Aorta (tissue), 5 donors: ENCODE measurements around the gene PXMP4. TPM values are rescaled to one million over a fixed set of nuclear protein-coding genes. Genes with fewer than 3 reads are reported as not detected.
A peak's percentile ranks its signal among the peaks of the same experiment; 100 is the strongest.

Experiments
- ATAC-seq: fragments of 200-7000 bp; cut with Tn5 transposase; one replicate; pipeline ENCODE4 v1.9.1; 2022; ENCODE audit warnings: moderate library complexity; ENCODE audit not compliant: low FRiP score
- DNase-seq, 2 donors: peaks; one replicate each; pipeline ENCODE4 v3.0.0-alpha.2; 2020
- H3K27ac ChIP-seq, 2 donors: one replicate each; pipeline ENCODE4 v1.5.1; 2013; ENCODE audit warnings: low read length in 2 of 2, mild to moderate bottlenecking in 2 of 2, moderate library complexity in 2 of 2, control low read depth in 1 of 2, inconsistent platforms in 1 of 2, low read depth in 1 of 2
- H3K27me3 ChIP-seq, 2 donors: one replicate each; pipeline ENCODE4 v1.6.1; 2013; ENCODE audit warnings: control low read depth in 1 of 2, low read length in 1 of 2, mild to moderate bottlenecking in 1 of 2, moderate library complexity in 1 of 2; ENCODE audit not compliant: insufficient read depth in 2 of 2, control insufficient read depth in 1 of 2
- H3K36me3 ChIP-seq, 2 donors: one replicate each; pipeline ENCODE4 v1.6.1; 2013; ENCODE audit warnings: control low read depth in 1 of 2, low read length in 1 of 2, mild to moderate bottlenecking in 1 of 2; ENCODE audit not compliant: insufficient read depth in 2 of 2, control insufficient read depth in 1 of 2
- H3K4me1 ChIP-seq, 2 donors: one replicate each; pipeline ENCODE4 v1.6.1; 2013; ENCODE audit warnings: low read length in 2 of 2, control low read depth in 1 of 2, mild to moderate bottlenecking in 1 of 2, moderate library complexity in 1 of 2; ENCODE audit not compliant: insufficient read depth in 2 of 2, control insufficient read depth in 1 of 2
- H3K4me3 ChIP-seq, 2 donors: one replicate each; pipeline ENCODE4 v1.5.1; 2013; ENCODE audit warnings: low read length in 2 of 2, control low read depth in 1 of 2, mild to moderate bottlenecking in 1 of 2
- H3K9me3 ChIP-seq: one replicate; pipeline ENCODE4 v1.6.1; 2013; ENCODE audit warnings: mild to moderate bottlenecking, low read length; ENCODE audit not compliant: control insufficient read depth
- WGBS, 2 donors: extraction: QIAGEN DNeasy Blood & Tissue Kit; methylation state at CpG; one replicate each; pipeline ENCODE4 v1.1.7; 2013; 5-methylcytosine and 5-hydroxymethylcytosine counted together
- intact Hi-C, 2 donors: fragments of 100-400 bp; cut with DNase I; formaldehyde crosslinking; loops; one replicate each; pipeline versions ENCODE4 v1.14.2 to v1.15.0; 2022
- polyA plus RNA-seq, 2 donors: library from polyadenylated mRNA; stranded (reverse); fragments of 200-250 nt; gene quantifications; one replicate each; pipeline ENCODE4 v1.2.3, GENCODE V29; 2013
- total RNA-seq, 2 donors: library from RNA; stranded (reverse); fragmentation: NEBNext Ultra II Directional; extraction: Animal tissue kit (Norgen Biotek cat#: 25700); gene quantifications; one replicate each; pipeline ENCODE4 v1.2.1, GENCODE V29; 2021
- donor health status: healthy with polysubstance abuse.
- donor health status: Bipolar disorder and iron deficiency.
- donor health status: DM: no; HTN: no; CAD: no.
- donor health status: DM: no; HTN: no; CAD: no.
- donor health status: DM: yes; HTN: yes; CAD: no.

Gene PXMP4
- total and polyA plus RNA-seq, 4 donors, result 1.5 to 7.5 (median 4.7) TPM

DNA sequence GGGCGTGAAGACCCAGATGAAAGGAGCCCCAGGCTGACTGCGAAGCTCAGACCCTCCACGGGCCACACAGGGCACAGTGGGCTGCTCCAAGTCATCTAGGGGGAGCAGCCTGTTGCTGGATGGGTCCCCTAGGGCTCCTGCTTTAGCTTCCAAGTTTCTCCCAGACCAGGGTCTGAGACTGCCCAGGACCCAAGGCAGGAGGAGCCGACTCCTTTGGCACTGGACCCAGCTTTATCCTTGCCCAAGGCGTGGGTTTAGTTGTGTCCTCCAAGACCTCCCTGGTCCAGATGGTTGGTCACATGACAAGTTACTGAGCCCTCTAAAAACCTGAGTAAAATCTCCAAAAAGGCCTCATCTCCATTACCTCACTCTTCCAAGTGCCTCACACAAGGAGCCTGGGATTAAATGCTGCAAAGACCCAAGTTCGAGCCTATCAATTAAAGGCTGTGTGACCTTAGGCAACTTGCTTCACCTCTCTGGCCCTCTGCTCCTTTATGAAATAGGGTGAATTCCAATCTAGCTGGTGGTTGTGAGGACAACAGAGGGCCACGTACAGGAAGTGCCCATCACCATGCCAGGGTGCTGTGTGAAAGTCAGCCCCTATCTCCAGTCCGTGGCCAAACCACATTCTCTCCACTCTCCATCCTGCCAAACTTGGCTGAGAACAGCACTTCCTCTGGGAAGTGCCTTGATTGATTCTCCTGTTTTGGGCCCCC, 48.4 kb downstream of the PXMP4 start:
- H3K36me3 ChIP-seq, result no peaks in the 10 kb centered on the region
- intact Hi-C loops, result no loop called here
- H3K9me3 ChIP-seq, result no peaks in the 10 kb centered on the region
- H3K27me3 ChIP-seq, result no peaks in the 10 kb centered on the region
- H3K4me1 ChIP-seq, result no peaks in the 10 kb centered on the region
- H3K27ac ChIP-seq, result no peak overlapping the region
- ATAC-seq (no peak), DNase-seq (no peak)
- WGBS, 2 donors, result 73 to 80% methylated on average over 8 of the region's 8 CpGs
- H3K4me3 ChIP-seq, result no peak overlapping the region

DNA sequence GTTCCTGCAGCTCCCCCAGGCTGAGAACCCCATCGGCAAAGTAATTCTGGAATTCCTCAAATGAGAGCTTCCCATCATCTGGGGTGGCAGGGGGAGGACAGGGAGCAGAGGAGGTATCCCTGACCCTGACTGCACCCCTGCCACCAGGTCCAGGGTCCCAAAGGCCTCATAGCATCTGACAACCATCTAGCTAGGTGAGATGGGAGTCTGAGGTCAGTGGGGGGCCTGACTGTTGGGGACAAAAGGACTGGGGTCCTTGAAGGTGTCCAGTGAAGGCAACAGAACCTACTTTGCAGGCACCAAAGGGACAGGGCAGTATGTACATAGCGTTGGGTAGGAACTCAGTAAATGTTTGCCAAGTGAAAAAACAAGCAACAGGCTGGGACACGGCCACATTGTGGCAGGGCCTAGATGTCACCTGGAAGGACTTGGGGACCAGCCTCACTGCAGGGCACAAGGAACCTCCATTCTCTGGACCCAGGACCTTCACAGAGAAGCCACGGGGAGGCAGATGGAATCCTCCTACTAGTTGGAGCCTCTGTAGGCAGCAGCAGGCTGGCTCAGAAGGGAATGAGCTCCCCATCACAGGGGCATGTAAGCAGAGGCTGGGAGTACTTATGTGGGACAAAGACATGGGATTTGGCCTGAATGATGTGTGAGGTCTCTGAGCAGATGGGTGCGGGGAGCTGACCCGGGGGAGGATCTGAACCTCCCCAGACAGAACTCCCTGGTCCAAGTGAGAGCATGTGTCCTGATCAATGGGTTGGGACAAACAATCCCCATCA, 49.2 kb downstream of the PXMP4 start:
- no peak overlapping the region for H3K27ac ChIP-seq
- 68 to 83% methylated on average over 6 of the region's 6 CpGs for WGBS, 2 donors
- no peak for ATAC-seq

DNA sequence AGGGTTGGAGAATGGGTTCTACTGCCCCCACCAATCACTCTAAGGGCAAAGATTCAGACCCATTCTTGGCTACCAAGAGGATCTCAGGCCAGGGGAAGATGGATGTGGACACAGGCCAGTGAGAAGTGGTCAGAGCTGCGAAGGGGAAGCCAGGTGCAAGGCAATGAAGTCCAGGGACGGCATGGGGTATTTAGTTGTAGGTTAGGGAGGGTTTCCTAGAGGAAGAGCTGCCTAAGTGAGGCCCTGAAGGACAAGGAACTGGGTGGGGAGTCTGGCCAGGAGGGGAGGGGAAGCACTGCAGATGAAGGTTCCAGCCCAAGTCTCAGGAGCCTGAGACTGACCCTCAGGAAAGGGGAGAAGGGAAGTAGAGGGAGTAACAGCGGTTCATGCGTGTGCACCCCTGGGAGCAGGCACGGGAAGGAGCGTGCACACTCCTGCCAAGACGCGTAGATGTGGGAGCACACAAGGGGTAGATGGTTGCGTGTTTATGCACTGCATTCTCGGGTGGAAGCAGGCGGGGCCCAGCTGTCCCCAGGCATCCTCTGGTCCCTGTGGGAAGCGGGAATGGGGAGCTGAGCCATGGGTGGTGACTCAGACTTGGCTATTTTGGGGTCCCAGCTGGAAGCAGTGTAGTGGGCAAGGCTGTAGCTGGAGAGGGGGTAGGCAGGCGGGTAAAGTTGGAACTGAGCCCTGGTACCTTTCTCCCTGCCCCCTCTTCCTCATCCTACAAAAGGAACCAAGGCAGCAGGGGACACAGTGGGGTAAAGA, 50.1 kb downstream of the PXMP4 start:
- Histone ChIP-seq H3K9me3 (no peaks in the 10 kb centered on the region), H3K4me3 (no peak overlapping the region), H3K27me3 (no peaks in the 10 kb centered on the region), H3K36me3 (no peaks in the 10 kb centered on the region), H3K4me1 (no peaks in the 10 kb centered on the region), H3K27ac (no peak overlapping the region)
- DNase-seq, result no peak
- ATAC-seq, result no peak
- WGBS, 2 donors, result 38 to 57% methylated on average over 13 of the region's 13 CpGs
- intact Hi-C loops, result loop anchor here in 1 of 2 donors (5.0 kb wide), 2 partner anchors 213 to 253 kb away; no protein-coding TSS in a partner anchor

More for the DNA sequence above, 49.2 kb downstream of the PXMP4 start:
- intact Hi-C loops, result no loop called here
- H3K27me3 ChIP-seq, result no peaks in the 10 kb centered on the region
- no peak for DNase-seq
- H3K4me3 ChIP-seq, result no peak overlapping the region
- no peaks in the 10 kb centered on the region for H3K36me3 ChIP-seq
- no peaks in the 10 kb centered on the region for H3K4me1 ChIP-seq
- no peaks in the 10 kb centered on the region for H3K9me3 ChIP-seq

DNA sequence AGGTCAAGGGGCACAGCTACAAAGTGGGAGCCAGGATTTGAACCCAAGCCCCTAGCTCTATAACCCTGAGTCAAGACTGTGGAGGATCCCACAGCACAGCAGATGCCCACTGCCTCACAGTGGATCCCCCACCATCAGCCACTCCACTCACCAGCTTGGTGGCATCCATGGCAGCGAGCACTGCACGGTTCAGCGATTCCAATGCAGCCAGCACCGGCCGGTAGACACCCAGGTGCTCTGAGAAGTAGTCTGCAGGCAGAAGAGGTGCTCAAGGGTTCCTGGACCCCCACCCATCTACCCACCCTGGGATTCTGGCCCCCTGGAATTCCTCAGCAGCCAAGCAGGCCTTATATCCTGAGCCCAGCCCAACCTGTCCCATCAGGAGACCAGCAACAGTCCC, 50.9 kb downstream of the PXMP4 start:
- no peak for DNase-seq
- Histone ChIP-seq H3K9me3 (no peaks in the 10 kb centered on the region), H3K4me3 (no peak overlapping the region), H3K36me3 (no peaks in the 10 kb centered on the region), H3K4me1 (no peaks in the 10 kb centered on the region), H3K27me3 (no peaks in the 10 kb centered on the region), H3K27ac (no peak overlapping the region)
- 89 to 91% methylated on average over 5 of the region's 5 CpGs for WGBS, 2 donors
- intact Hi-C loops, result loop anchor here in 1 of 2 donors (5.0 kb wide), 2 partner anchors 212 to 252 kb away; no protein-coding TSS in a partner anchor
- no peak for ATAC-seq

- Histone ChIP-seq H3K9me3 (no peaks in the 10 kb centered on the region), H3K4me1 (no peaks in the 10 kb centered on the region), H3K36me3 (no peaks in the 10 kb centered on the region), H3K27me3 (no peaks in the 10 kb centered on the region), H3K27ac (no peak overlapping the region), H3K4me3 (no peak overlapping the region)
- no peak for DNase-seq
- 84 to 87% methylated on average over 13 of the region's 13 CpGs for WGBS, 2 donors
- intact Hi-C loops, result loop anchor here in 1 of 2 donors (5.0 kb wide), 2 partner anchors 211 to 251 kb away; no protein-coding TSS in a partner anchor
- no peak for ATAC-seq
Observed at GRCh38 chr20:33668466-33669155, 51.5 kb downstream of the PXMP4 start.

- ATAC-seq (peak; percentile 85), DNase-seq (peak; percentile 85 to 92)
- Histone ChIP-seq H3K4me3 (peak overlapping the region in 1 of 2 donors; percentile 28), H3K27ac (peak overlapping the region in 1 of 2 donors; percentile 75), H3K36me3 (no peaks in the 10 kb centered on the region), H3K9me3 (no peaks in the 10 kb centered on the region), H3K27me3 (no peaks in the 10 kb centered on the region), H3K4me1 (no peaks in the 10 kb centered on the region)
- intact Hi-C loops, result loop anchor here in 1 of 2 donors (5.0 kb wide), 2 partner anchors 211 to 251 kb away; no protein-coding TSS in a partner anchor
- 8 to 27% methylated on average over 45 to 47 of the region's 47 CpGs for WGBS, 2 donors
Observed at GRCh38 chr20:33667676-33668465, 52.2 kb downstream of the PXMP4 start.

DNA sequence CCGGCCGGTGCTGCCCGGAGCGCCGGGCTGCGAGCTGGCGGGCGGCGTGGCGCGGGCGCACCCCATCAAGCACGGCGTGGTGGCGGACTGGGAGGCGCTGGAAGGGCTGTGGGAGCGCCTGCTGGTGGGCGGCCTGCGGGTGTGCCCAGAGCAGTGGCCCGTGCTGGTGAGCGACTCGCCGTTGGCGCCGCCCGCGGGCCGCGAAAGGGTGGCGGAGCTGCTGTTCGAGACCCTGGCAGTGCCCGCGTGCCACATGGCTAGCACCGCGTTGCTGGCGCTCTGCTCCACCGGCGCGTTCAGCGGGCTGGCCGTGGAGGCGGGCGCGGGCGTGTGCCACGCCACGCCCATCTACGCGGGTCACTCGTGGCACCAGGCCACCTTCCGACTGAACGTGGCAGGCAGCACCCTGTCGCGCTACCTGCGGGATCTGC, 52.9 kb downstream of the PXMP4 start:
- no peaks in the 10 kb centered on the region for H3K9me3 ChIP-seq
- ATAC-seq, result peak; percentile 39
- no peaks in the 10 kb centered on the region for H3K4me1 ChIP-seq
- H3K4me3 ChIP-seq, result peak overlapping the region; percentile 12 to 28
- 3 to 7% methylated on average over 45 to 55 of the region's 55 CpGs for WGBS, 2 donors
- peak overlapping the region in 1 of 2 donors; percentile 75 for H3K27ac ChIP-seq
- DNase-seq, result peak; percentile 74 to 88
- no peaks in the 10 kb centered on the region for H3K36me3 ChIP-seq
- intact Hi-C loops, result loop anchor here in 1 of 2 donors (5.0 kb wide), 2 partner anchors 210 to 250 kb away; no protein-coding TSS in a partner anchor
- H3K27me3 ChIP-seq, result no peaks in the 10 kb centered on the region
